Measurements from ENCODE around the gene DTD2. TPM values are rescaled to one million over a fixed set of nuclear protein-coding genes. Genes with fewer than 3 reads are reported as not detected.

DTD2 gene
- 10 to 100 TPM in 2 of 4 donors, 1 to 10 TPM in 2; 5.4 to 16.4 (median 12.4) TPM for polyA plus RNA-seq
- long read RNA-seq, donor 1 = 0 reads
- long read RNA-seq, donor 2 = 0 reads
- long read RNA-seq, donor 3, transcript DTD2-203 (3 exons, 823 nt) = major isoform, 7 of 7 reads
- long read RNA-seq, donor 3, partial matches to known transcripts = 0 of 7 reads
- long read RNA-seq, donor 3, other reads (novel, unspliced or antisense) = 0 of 7 reads
- long read RNA-seq, donor 4 = 0 reads
- long read RNA-seq, donor 5, partial matches to known transcripts = 0 of 3 reads
- long read RNA-seq, donor 5, other reads (novel, unspliced or antisense) = 0 of 3 reads
- long read RNA-seq, donor 6, partial matches to known transcripts = 0 of 3 reads
- long read RNA-seq, donor 6, other reads (novel, unspliced or antisense) = 0 of 3 reads
- long read RNA-seq, donor 7 = 0 reads
- long read RNA-seq, donor 8 = 0 reads
- long read RNA-seq, donor 9 = 0 reads
- long read RNA-seq, donor 10, partial matches to known transcripts = 0 of 1 reads
- long read RNA-seq, donor 10, other reads (novel, unspliced or antisense) = 0 of 1 reads

- Histone ChIP-seq H3K27ac (ENCODE audit: low read depth in 1 of 3, low read length in 2 of 3) (peak within 1 kb of the TSS; percentile 63 to 93 (median 74)), H3K4me3 (ENCODE audit: low read depth in 1 of 3, low read length in 3 of 3) (peak within 1 kb of the TSS; percentile 32 to 73 (median 68)), H3K27me3 (ENCODE audit: control insufficient read depth in 3 of 3, insufficient read depth in 3 of 3, low read length in 3 of 3) (no peaks in the 10 kb centered on the region), H3K4me1 (ENCODE audit: control insufficient read depth in 3 of 3, insufficient read depth in 2 of 3, low read depth in 1 of 3, low read length in 2 of 3) (peaks cover 0 to 10% (median 0%) of the 10 kb centered on the region in 3 donors), H3K36me3 (ENCODE audit: control insufficient read depth in 3 of 3, insufficient read depth in 2 of 3, low read depth in 1 of 3, low read length in 3 of 3) (peaks cover 0 to 4% (median 0%) of the 10 kb centered on the region in 3 donors), H3K9me3 (ENCODE audit: control insufficient read depth in 2 of 2, insufficient read depth in 1 of 2, low read depth in 1 of 2, low read length in 1 of 2) (no peaks in the 10 kb centered on the region)
- 1 to 3% (median 3%) methylated on average over 70 of the region's 70 CpGs for WGBS, 3 donors
- DNase-seq (peak; percentile 96 to 97), FAIRE-seq (no peak)
Observed at GRCh38 chr14:31456841-31457664, at the start of gene DTD2. Gene DTD2, minus strand, starts transcription at chr14:31457506. Its CDS starts 113 bp downstream, at chr14:31457393.

GRCh38 chr14:31505411-31505810, 48.1 kb upstream of the DTD2 start:
- Histone ChIP-seq H3K9me3 (ENCODE audit: control insufficient read depth in 2 of 2, insufficient read depth in 1 of 2, low read depth in 1 of 2, low read length in 1 of 2) (no peaks in the 10 kb centered on the region), H3K27me3 (ENCODE audit: control insufficient read depth in 3 of 3, insufficient read depth in 3 of 3, low read length in 3 of 3) (no peaks in the 10 kb centered on the region), H3K4me3 (ENCODE audit: low read depth in 1 of 3, low read length in 3 of 3) (no peak overlapping the region), H3K4me1 (ENCODE audit: control insufficient read depth in 3 of 3, insufficient read depth in 2 of 3, low read depth in 1 of 3, low read length in 2 of 3) (no peaks in the 10 kb centered on the region), H3K27ac (ENCODE audit: low read depth in 1 of 3, low read length in 2 of 3) (no peak overlapping the region), H3K36me3 (ENCODE audit: control insufficient read depth in 3 of 3, insufficient read depth in 2 of 3, low read depth in 1 of 3, low read length in 3 of 3) (no peaks in the 10 kb centered on the region)
- DNase-seq (no peak), FAIRE-seq (no peak)
- WGBS, 3 donors = 54 to 68% (median 56%) methylated on average over 1 of the region's 1 CpG

DNA sequence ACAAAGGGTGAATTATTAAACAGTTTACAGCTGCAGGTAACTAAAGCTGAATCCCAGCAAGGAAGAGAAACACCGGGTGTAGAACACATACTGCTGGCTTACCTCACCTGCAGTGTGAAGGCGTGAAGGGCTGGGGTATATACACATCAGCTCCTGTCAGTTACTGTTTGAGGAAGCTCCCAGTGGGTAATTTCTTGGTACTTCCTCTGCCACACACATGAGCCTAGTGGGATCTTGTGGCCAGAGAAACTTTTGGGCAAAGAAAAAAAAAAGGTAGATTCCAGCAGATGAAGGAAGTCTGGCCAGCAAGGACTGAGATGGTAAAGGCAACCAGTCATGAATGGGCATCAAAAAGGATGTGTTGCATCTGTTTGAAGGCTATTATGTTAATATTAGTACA, 44.6 kb upstream of the DTD2 start:
- no peaks in the 10 kb centered on the region for H3K36me3 ChIP-seq (ENCODE audit: control insufficient read depth in 3 of 3, insufficient read depth in 2 of 3, low read depth in 1 of 3, low read length in 3 of 3)
- DNase-seq (no peak), FAIRE-seq (no peak)
- no peaks in the 10 kb centered on the region for H3K9me3 ChIP-seq (ENCODE audit: control insufficient read depth in 2 of 2, insufficient read depth in 1 of 2, low read depth in 1 of 2, low read length in 1 of 2)
- H3K27me3 ChIP-seq (ENCODE audit: control insufficient read depth in 3 of 3, insufficient read depth in 3 of 3, low read length in 3 of 3) = no peaks in the 10 kb centered on the region
- no peak overlapping the region for H3K27ac ChIP-seq (ENCODE audit: low read depth in 1 of 3, low read length in 2 of 3)
- WGBS, 3 donors = 60 to 76% (median 62%) methylated on average over 2 of the region's 2 CpGs
- no peak overlapping the region for H3K4me3 ChIP-seq (ENCODE audit: low read depth in 1 of 3, low read length in 3 of 3)
- H3K4me1 ChIP-seq (ENCODE audit: control insufficient read depth in 3 of 3, insufficient read depth in 2 of 3, low read depth in 1 of 3, low read length in 2 of 3) = no peaks in the 10 kb centered on the region

DNA sequence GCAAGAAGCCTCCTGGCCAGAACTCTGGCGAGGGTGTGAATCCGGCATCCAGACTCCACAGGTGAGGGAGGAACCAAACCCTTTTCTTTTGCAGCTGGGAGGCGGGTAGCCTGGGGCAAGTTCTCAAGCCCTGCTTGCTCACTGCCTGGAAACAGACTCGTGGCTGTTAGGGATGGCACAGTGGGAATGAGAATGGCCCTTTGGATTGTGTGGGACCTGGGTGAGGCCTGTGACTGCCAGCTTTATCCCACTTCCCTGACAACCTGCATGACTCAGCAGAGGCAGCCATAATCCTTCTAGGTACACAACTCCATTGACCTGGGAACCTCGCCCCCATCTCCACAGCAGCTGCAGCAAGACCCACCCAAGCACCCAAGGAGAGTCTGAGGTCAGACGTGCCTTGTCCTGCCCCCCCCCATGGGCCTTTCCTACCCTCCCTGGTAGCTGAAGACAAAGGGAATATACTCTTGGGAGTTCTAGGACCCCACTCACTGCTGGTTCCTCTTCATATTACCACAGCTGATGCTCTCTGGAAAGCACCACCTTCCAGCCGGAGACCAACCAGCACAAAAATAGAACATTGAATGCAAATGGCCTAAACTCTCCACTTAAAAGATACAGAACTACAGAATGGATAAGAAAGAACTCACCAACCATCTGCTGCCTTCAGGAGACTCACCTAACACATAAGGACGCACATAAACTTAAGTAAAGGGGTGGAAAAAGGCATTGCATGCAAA, 35.6 kb upstream of the DTD2 start:
- H3K4me1 ChIP-seq (ENCODE audit: control insufficient read depth in 3 of 3, insufficient read depth in 2 of 3, low read depth in 1 of 3, low read length in 2 of 3) = no peaks in the 10 kb centered on the region
- H3K9me3 ChIP-seq (ENCODE audit: control insufficient read depth in 2 of 2, insufficient read depth in 1 of 2, low read depth in 1 of 2, low read length in 1 of 2) = peaks cover 0 to 2% of the 10 kb centered on the region in 2 donors
- H3K36me3 ChIP-seq (ENCODE audit: control insufficient read depth in 3 of 3, insufficient read depth in 2 of 3, low read depth in 1 of 3, low read length in 3 of 3) = no peaks in the 10 kb centered on the region
- peak in 1 of 2 donors; percentile 7 for DNase-seq
- H3K27ac ChIP-seq (ENCODE audit: low read depth in 1 of 3, low read length in 2 of 3) = no peak overlapping the region
- no peaks in the 10 kb centered on the region for H3K27me3 ChIP-seq (ENCODE audit: control insufficient read depth in 3 of 3, insufficient read depth in 3 of 3, low read length in 3 of 3)
- no peak overlapping the region for H3K4me3 ChIP-seq (ENCODE audit: low read depth in 1 of 3, low read length in 3 of 3)
- FAIRE-seq = no peak
- WGBS, 3 donors = 81 to 83% (median 81%) methylated on average over 8 of the region's 8 CpGs

DNA sequence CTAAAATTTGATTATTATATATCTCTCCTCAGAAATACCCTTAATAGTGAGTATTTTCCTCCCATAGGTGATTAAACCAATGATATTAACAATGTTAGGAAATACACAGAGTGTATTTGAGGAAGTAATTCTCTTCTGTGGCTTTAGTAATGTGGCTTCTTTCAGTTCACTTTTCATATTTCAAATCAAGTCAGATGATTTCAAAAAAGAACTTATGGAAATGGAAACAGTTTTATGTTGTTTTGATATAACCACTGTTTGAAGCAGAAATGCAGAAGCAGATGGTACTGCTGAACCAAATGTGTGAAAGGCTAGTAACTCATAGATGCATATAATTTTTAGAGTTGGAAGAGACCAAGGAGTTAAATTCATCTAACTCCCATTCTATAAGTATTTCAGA, 32.4 kb upstream of the DTD2 start:
- FAIRE-seq = no peak
- DNase-seq = no peak
- H3K27ac ChIP-seq (ENCODE audit: low read depth in 1 of 3, low read length in 2 of 3) = no peak overlapping the region

GRCh38 chr14:31487886-31488285, 30.6 kb upstream of the DTD2 start, which contains the start of gene GPR33:
Gene GPR33, minus strand, starts transcription at chr14:31488039. Its CDS starts 4,074 bp downstream, at chr14:31483965.
- Histone ChIP-seq H3K9me3 (ENCODE audit: control insufficient read depth in 2 of 2, insufficient read depth in 1 of 2, low read depth in 1 of 2, low read length in 1 of 2) (peaks cover 0 to 2% of the 10 kb centered on the region in 2 donors), H3K4me1 (ENCODE audit: control insufficient read depth in 3 of 3, insufficient read depth in 2 of 3, low read depth in 1 of 3, low read length in 2 of 3) (no peaks in the 10 kb centered on the region), H3K27me3 (ENCODE audit: control insufficient read depth in 3 of 3, insufficient read depth in 3 of 3, low read length in 3 of 3) (no peaks in the 10 kb centered on the region), H3K36me3 (ENCODE audit: control insufficient read depth in 3 of 3, insufficient read depth in 2 of 3, low read depth in 1 of 3, low read length in 3 of 3) (no peaks in the 10 kb centered on the region), H3K27ac (ENCODE audit: low read depth in 1 of 3, low read length in 2 of 3) (no peak within 1 kb of the TSS), H3K4me3 (ENCODE audit: low read depth in 1 of 3, low read length in 3 of 3) (no peak within 1 kb of the TSS)
- FAIRE-seq = no peak
- DNase-seq = no peak
- 64 to 75% (median 71%) methylated on average over 1 of the region's 1 CpG for WGBS, 3 donors

More for the DNA sequence above, 32.4 kb upstream of the DTD2 start:
- H3K27me3 ChIP-seq (ENCODE audit: control insufficient read depth in 3 of 3, insufficient read depth in 3 of 3, low read length in 3 of 3) = no peaks in the 10 kb centered on the region
- no peak overlapping the region for H3K4me3 ChIP-seq (ENCODE audit: low read depth in 1 of 3, low read length in 3 of 3)
- H3K36me3 ChIP-seq (ENCODE audit: control insufficient read depth in 3 of 3, insufficient read depth in 2 of 3, low read depth in 1 of 3, low read length in 3 of 3) = no peaks in the 10 kb centered on the region
- H3K9me3 ChIP-seq (ENCODE audit: control insufficient read depth in 2 of 2, insufficient read depth in 1 of 2, low read depth in 1 of 2, low read length in 1 of 2) = peaks cover 0 to 2% of the 10 kb centered on the region in 2 donors
- no peaks in the 10 kb centered on the region for H3K4me1 ChIP-seq (ENCODE audit: control insufficient read depth in 3 of 3, insufficient read depth in 2 of 3, low read depth in 1 of 3, low read length in 2 of 3)

DNA sequence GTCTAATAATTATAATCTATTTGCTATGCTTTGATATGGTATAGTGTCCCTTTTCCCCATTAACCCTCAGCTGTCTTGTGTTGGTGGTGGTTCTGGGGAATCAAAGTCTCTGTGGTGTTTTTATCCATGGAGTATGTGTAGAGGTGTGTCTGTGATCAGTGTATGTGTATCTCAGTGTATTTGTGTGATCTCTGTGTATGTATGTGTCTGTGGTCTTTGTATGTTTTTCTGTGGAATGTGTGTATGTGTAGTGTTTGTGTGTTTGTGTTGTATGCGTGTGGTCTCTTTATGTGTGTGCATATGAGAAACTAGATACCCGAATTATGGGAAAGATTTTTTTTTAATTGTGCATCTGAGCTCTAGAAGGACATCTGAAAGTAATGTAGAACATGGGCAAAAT, 29.5 kb upstream of the DTD2 start:
- FAIRE-seq = no peak
- WGBS, 3 donors = 84 to 90% (median 87%) methylated on average over 2 of the region's 2 CpGs

DNA sequence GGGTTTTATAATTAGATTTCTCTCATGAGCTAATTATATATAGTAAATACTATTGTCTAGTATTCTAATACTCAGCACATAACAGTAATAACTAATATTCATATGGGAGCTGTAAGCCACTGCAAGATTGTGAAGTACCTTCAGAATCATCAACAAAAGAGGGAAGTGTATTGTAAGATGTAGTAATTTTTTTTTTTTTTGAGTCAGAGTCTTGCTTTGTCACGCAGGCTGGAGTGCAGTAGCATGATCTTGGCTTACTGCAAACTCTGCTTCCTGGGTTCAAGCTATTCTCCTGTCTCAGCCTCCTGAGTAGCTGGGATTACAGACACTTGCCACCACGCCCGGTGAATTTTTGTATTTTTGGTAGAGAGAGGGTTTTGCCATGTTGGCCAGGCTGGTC, 27.4 kb upstream of the DTD2 start:
- FAIRE-seq (no peak), DNase-seq (no peak)
- Histone ChIP-seq H3K36me3 (ENCODE audit: control insufficient read depth in 3 of 3, insufficient read depth in 2 of 3, low read depth in 1 of 3, low read length in 3 of 3) (no peaks in the 10 kb centered on the region), H3K27me3 (ENCODE audit: control insufficient read depth in 3 of 3, insufficient read depth in 3 of 3, low read length in 3 of 3) (no peaks in the 10 kb centered on the region), H3K4me3 (ENCODE audit: low read depth in 1 of 3, low read length in 3 of 3) (no peak overlapping the region), H3K4me1 (ENCODE audit: control insufficient read depth in 3 of 3, insufficient read depth in 2 of 3, low read depth in 1 of 3, low read length in 2 of 3) (no peaks in the 10 kb centered on the region), H3K27ac (ENCODE audit: low read depth in 1 of 3, low read length in 2 of 3) (no peak overlapping the region), H3K9me3 (ENCODE audit: control insufficient read depth in 2 of 2, insufficient read depth in 1 of 2, low read depth in 1 of 2, low read length in 1 of 2) (no peaks in the 10 kb centered on the region)
- WGBS, 3 donors = 82 to 90% (median 83%) methylated on average over 3 of the region's 3 CpGs

More for the DNA sequence above, 29.5 kb upstream of the DTD2 start:
- Histone ChIP-seq H3K4me1 (ENCODE audit: control insufficient read depth in 3 of 3, insufficient read depth in 2 of 3, low read depth in 1 of 3, low read length in 2 of 3) (no peaks in the 10 kb centered on the region), H3K4me3 (ENCODE audit: low read depth in 1 of 3, low read length in 3 of 3) (no peak overlapping the region), H3K27ac (ENCODE audit: low read depth in 1 of 3, low read length in 2 of 3) (no peak overlapping the region), H3K27me3 (ENCODE audit: control insufficient read depth in 3 of 3, insufficient read depth in 3 of 3, low read length in 3 of 3) (no peaks in the 10 kb centered on the region), H3K9me3 (ENCODE audit: control insufficient read depth in 2 of 2, insufficient read depth in 1 of 2, low read depth in 1 of 2, low read length in 1 of 2) (no peaks in the 10 kb centered on the region), H3K36me3 (ENCODE audit: control insufficient read depth in 3 of 3, insufficient read depth in 2 of 3, low read depth in 1 of 3, low read length in 3 of 3) (no peaks in the 10 kb centered on the region)
- no peak for DNase-seq

All from small intestine (tissue), 16 donors.